Tibial nerve (tissue), 4 donors: ENCODE measurements around the gene PRKRIP1. TPM values are rescaled to one million over a fixed set of nuclear protein-coding genes. Genes with fewer than 3 reads are reported as not detected.

Source experiments
- DNase-seq, 2 donors: peaks; one replicate each; pipeline ENCODE4 v3.0.0-alpha.2; 2019; ENCODE audit warnings: low spot score in 2 of 2
- H3K27ac ChIP-seq, 4 donors: fragments of 200-600 bp; sonication (generic) in 3 of 4; one replicate each; pipeline ENCODE4 v1.5.1; 2017 to 2019; ENCODE audit warnings: mild to moderate bottlenecking in 1 of 4
- H3K27me3 ChIP-seq, 2 donors: fragments of 200-600 bp; sonication (generic) in 1 of 2; one replicate each; pipeline versions ENCODE4 v1.5.1 to v1.6.0; 2017 to 2019
- H3K36me3 ChIP-seq, 3 donors: fragments of 200-600 bp; sonication (generic); one replicate each; pipeline ENCODE4 v1.5.1; 2018 to 2019
- H3K4me1 ChIP-seq, 4 donors: fragments of 200-600 bp; sonication (generic) in 3 of 4; one replicate each; pipeline ENCODE4 v1.5.1; 2017 to 2019
- H3K4me3 ChIP-seq, 4 donors: fragments of 200-600 bp; sonication (generic) in 3 of 4; one replicate each; pipeline ENCODE4 v1.5.1; 2017 to 2019; ENCODE audit warnings: mild to moderate bottlenecking in 1 of 4, moderate library complexity in 1 of 4
- H3K9me3 ChIP-seq, 4 donors: fragments of 200-600 bp; sonication (generic) in 3 of 4; one replicate each; pipeline ENCODE4 v1.5.1; 2017 to 2019
- CTCF ChIP-seq, 5 experiments: fragments of 200-600 bp in 3 of 5; fragments of 450-650 bp in 2 of 5; sonication (generic) in 3 of 5; IDR thresholded peaks; one replicate each; pipeline ENCODE4 v1.5.1; 2016 to 2019; ENCODE audit warnings: antibody characterized with exemption in 5 of 5, mild to moderate bottlenecking in 3 of 5, moderate library complexity in 2 of 5
- EP300 ChIP-seq, 2 donors: sonication (generic); formaldehyde crosslinking; IDR thresholded peaks; one replicate each; pipeline ENCODE4 v1.6.1; 2017; ENCODE audit warnings: antibody characterized with exemption in 2 of 2, mild to moderate bottlenecking in 1 of 2
- POLR2A ChIP-seq, 2 donors: fragments of 450-650 bp; IDR thresholded peaks; one replicate each; pipeline ENCODE4 v1.6.1; 2017; ENCODE audit warnings: antibody characterized with exemption in 2 of 2, mild to moderate bottlenecking in 2 of 2, moderate library complexity in 2 of 2
- WGBS, 2 donors: methylation state at CpG; one replicate each; pipeline ENCODE4 v1.1.5; 2018; 5-methylcytosine and 5-hydroxymethylcytosine counted together
- total RNA-seq, 4 donors: library from RNA; depleted of rRNA; stranded (reverse); fragments of >200 nt; gene quantifications; one replicate each; pipeline ENCODE4 v1.1.0, GENCODE V29; 2016

The PRKRIP1 gene
- total RNA-seq, 4 donors from 2014 or later, result 34.7 to 62.1 (median 48.5) TPM

DNA sequence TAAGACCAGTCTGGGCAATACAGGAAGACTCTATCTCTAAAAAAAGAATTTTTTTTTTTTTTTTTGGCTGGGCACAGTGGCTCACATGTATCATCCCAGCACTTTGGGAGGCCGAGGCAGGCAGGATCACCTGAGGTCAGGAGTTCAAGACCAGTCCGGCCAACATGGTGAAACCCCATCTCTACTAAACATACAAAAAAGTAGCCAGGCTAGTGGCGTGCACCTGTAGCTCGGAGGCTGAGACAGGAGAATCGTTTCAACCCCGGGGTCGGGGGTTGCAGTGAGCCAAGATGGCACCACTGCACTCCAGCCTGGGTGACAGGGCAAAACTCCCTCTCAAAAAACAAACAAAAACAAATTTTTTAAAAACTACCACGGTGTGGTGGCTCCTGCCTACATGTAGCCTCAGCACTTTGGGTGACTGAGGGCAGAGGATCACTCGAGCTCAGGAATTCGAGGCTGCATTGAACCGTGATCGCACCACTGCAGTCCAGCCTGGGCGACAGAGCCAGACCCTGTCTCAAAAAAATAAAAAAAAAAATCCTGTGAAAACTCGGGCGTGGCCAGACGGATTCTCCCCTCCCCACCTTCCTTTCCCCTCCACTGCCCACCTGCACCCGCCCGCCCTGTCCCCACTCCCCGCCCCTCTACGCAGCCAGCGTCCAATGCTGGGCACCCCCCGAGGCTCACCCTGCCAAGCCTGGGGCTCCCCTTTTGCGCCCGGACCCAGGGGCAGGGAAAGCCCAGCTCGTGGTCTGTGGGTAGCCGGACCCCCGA is 36.5 kb downstream of the PRKRIP1 start:
- no peak for TF ChIP-seq CTCF (IDR thresholded peaks at IDR 0.05)
- no peak for TF ChIP-seq EP300 (IDR thresholded peaks at IDR 0.05)
- TF ChIP-seq POLR2A (IDR thresholded peaks at IDR 0.05), result no peak
- 31 to 45% methylated on average over 16 to 22 of the region's 27 CpGs for WGBS, 2 donors
- H3K36me3 ChIP-seq, result peaks cover 0 to 5% (median 0%) of the 10 kb centered on the region in 3 donors
- H3K4me3 ChIP-seq, result peak overlapping the region; percentile 58 to 96 (median 73)
- DNase-seq, result no peak
- H3K27me3 ChIP-seq, result no peaks in the 10 kb centered on the region
- H3K4me1 ChIP-seq, result peaks cover 0 to 30% (median 10%) of the 10 kb centered on the region in 4 donors
- H3K9me3 ChIP-seq, result no peaks in the 10 kb centered on the region
- peak overlapping the region; percentile 40 to 92 (median 74) for H3K27ac ChIP-seq

DNA sequence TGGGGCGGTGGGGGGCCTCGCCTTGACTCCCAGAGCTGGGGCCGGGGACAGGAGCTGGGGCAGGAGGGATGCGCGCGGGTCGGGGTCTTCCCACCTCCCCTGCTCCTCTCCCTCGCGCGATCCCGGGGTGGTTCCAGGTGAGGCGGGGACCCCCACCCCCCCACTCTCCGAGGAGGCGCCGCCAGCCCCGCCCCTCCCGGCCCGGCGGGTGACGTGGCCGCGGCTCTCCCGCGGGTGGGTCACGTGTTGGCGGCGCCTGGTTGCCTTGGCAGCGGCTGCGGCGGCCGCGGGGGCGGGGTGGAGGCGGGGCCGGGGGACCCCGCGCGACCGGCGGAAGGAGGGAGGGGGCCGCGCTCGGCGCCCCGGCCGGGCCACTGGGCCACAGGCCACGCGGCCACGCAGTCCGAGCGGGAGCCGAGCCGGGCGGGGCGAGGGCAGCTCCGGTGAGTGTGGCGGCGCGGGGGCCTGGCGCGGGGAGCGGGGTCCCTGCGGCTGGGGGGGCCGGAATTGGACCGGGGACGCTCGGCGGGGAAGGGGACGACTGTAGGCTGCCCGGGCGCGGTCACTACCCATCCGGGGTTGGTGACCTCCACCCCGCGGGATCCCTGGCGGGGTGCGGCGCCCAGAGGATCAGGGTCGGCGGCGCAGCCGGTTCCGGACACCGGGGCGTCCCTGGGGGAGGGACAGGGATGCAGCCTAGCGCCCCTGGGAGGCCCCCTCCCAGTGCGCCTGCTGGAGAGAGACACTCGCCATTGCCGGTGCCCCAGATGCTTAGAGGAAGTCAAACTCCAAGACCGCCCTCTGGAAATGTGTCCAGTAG is 37.3 kb downstream of the PRKRIP1 start, which contains the start of gene ORAI2:
ORAI2 (plus strand) TSS at position 357 of the 820 bp plus-strand sequence. CDS start 5,382 bp downstream, outside the sequence.
- peaks cover 0 to 30% (median 10%) of the 10 kb centered on the region in 4 donors for H3K4me1 ChIP-seq
- DNase-seq, result peak; percentile 50 to 64
- WGBS, 2 donors, result 0 to 2% methylated on average over 21 to 34 of the region's 90 CpGs
- H3K9me3 ChIP-seq, result no peaks in the 10 kb centered on the region
- no peak for TF ChIP-seq EP300 (IDR thresholded peaks at IDR 0.05)
- TF ChIP-seq CTCF (IDR thresholded peaks at IDR 0.05), result no peak
- no peak for TF ChIP-seq POLR2A (IDR thresholded peaks at IDR 0.05)
- H3K36me3 ChIP-seq, result no peaks in the 10 kb centered on the region
- peak within 1 kb of the TSS; percentile 58 to 96 (median 82) for H3K4me3 ChIP-seq
- no peaks in the 10 kb centered on the region for H3K27me3 ChIP-seq
- peak within 1 kb of the TSS; percentile 40 to 92 (median 74) for H3K27ac ChIP-seq

DNA sequence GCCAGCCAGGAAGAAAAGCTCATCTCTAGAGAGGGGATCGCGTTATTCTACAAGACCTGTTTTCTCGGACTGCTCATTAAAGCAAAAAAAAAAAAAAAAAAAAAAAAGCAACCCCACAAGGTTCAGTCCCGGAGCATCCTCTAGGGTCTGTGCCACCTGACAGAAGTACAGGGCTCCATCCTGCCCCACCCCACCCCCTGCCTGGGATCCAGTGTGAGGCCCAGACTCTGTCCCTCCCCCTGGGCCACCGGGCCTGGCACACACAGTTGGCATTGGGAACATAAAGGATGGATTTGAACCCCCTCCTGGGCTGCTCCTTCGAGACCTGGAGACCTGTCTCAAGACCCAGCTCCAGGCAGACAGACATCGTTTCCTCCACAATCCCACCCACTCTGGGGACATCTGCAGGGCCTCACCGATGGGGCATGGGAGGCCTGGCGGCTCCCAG is 37.9 kb downstream of the PRKRIP1 start:
- Histone ChIP-seq H3K4me1 (peaks cover 0 to 30% (median 10%) of the 10 kb centered on the region in 4 donors), H3K9me3 (no peaks in the 10 kb centered on the region), H3K4me3 (peak overlapping the region; percentile 58 to 96 (median 82)), H3K27me3 (no peaks in the 10 kb centered on the region), H3K36me3 (peaks cover 0 to 5% (median 0%) of the 10 kb centered on the region in 3 donors), H3K27ac (peak overlapping the region in 3 of 4 donors; percentile 34 to 92 (median 82))
- WGBS, 2 donors, result 28 to 34% methylated on average over 9 of the region's 9 CpGs
- DNase-seq, result no peak
- no peak for TF ChIP-seq POLR2A (IDR thresholded peaks at IDR 0.05)
- TF ChIP-seq EP300 (IDR thresholded peaks at IDR 0.05), result no peak
- no peak for TF ChIP-seq CTCF (IDR thresholded peaks at IDR 0.05)

- no peak overlapping the region for H3K4me3 ChIP-seq
- H3K27me3 ChIP-seq, result no peaks in the 10 kb centered on the region
- peaks cover 0 to 25% (median 8%) of the 10 kb centered on the region in 4 donors for H3K4me1 ChIP-seq
- TF ChIP-seq CTCF (IDR thresholded peaks at IDR 0.05) (no peak), POLR2A (IDR thresholded peaks at IDR 0.05) (no peak), EP300 (IDR thresholded peaks at IDR 0.05) (no peak)
- no peak overlapping the region for H3K27ac ChIP-seq
- H3K9me3 ChIP-seq, result no peaks in the 10 kb centered on the region
- H3K36me3 ChIP-seq, result peaks cover 0 to 25% (median 0%) of the 10 kb centered on the region in 3 donors
- WGBS, 2 donors, result 87 to 88% methylated on average over 10 of the region's 10 CpGs
- no peak for DNase-seq
Measured at GRCh38 chr7:102436118-102436517, 40.0 kb downstream of the PRKRIP1 start.
